HG03139 (cell line): ENCODE results near the gene LHFPL2.
"Not testable (repeated sequence)": the region's sequence is repeated elsewhere in the genome, so short reads cannot be mapped to it uniquely, and the experiment has no call there.

Experiments used
- ATAC-seq: cut with Tn5 transposase; IDR thresholded peaks from one replicate; pipeline ENCODE4 v1.9.1; 2021; ENCODE audit not compliant: unreplicated experiment

Gene LHFPL2

GRCh38 chr5:78621291-78621738 lies 27.3 kb downstream of the LHFPL2 start:
- no peak for ATAC-seq

DNA sequence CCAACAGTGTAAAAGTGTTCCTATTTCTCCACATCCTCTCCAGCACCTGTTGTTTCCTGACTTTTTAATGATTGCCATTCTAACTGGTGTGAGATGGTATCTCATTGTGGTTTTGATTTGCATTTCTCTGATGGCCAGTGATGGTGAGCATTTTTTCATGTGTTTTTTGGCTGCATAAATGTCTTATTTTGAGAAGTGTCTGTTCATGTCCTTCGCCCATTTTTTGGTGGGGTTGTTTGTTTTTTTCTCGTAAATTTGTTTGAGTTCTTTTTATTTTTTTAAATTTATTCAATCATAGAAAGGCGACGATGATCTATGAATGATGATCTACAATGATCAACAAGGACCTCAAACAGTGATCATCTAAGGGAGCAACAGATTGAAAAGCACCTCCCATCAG lies 28.5 kb downstream of the LHFPL2 start:
- not testable (repeated sequence) for ATAC-seq

- no peak for ATAC-seq
These were observed 30.3 kb downstream of the LHFPL2 start for GRCh38 chr5:78618303-78618702.

GRCh38 chr5:78615697-78616096 lies 32.9 kb downstream of the LHFPL2 start:
- ATAC-seq: no peak

DNA sequence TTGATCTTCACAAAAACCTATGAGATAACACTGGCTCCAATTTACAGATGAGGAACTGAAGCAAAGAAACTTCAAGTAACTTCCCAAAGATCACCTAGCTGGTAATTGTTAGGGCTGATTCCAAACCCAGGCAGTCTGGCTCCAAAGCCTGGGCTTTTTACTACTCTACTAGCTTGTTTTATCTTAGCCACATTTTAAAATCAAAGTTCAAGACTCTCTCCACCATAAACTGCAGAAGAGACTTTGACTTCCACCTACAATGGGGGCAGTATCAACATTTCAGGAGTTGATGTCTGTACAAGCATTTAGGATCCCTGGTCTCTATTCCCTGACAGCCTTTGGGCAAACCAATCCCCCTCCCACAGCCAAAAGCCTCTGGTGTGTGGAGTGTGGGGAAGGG lies 33.8 kb downstream of the LHFPL2 start:
- no peak for ATAC-seq

GRCh38 chr5:78613756-78614155 lies 34.8 kb downstream of the LHFPL2 start:
- ATAC-seq: no peak

DNA sequence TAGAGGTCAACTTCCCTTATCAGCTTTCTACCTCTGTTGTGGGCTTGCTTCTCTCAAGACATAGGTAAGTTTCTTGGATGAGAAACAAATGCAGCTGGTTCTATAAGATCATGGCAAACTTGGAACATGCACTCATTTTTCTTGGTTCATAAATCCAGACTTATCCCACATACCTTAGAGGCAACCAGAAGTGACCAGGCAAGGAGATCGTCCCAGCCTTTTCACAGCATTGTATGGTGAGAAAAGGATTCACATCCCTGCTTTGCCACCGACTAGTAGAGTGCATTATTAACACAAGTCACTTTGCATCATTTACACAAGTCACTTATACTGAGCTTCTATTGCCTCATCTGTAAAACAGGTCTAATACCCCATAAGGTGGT lies 35.4 kb downstream of the LHFPL2 start:
- no peak for ATAC-seq

- ATAC-seq: no peak
These were observed 36.1 kb downstream of the LHFPL2 start for GRCh38 chr5:78612227-78613150.

DNA sequence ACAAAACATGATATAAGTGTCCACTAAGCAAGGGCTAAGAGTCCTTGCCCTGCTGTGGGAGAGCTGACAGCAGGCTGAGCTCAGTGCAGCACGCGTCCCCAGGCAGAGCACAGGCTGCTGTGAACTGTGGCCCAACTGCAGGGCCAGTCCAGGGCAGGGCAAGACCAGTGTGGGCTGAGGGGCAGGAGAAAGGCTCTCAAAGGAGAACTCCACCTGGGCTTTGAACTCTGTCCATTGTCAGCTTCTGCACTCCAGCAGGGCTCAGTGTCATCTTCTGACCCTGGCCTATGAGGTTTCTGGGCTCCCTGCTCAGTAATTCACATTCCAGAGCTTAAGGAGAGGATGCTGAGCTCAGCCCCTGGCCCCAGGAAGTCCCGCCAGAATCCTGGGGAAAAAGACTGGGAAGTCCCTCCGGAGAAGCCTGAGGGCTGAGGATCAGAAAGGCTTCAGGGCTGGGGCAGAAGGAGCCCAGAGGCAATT lies 37.4 kb downstream of the LHFPL2 start:
- no peak for ATAC-seq

- ATAC-seq: no peak
These were observed 37.9 kb downstream of the LHFPL2 start for GRCh38 chr5:78610636-78611035.

DNA sequence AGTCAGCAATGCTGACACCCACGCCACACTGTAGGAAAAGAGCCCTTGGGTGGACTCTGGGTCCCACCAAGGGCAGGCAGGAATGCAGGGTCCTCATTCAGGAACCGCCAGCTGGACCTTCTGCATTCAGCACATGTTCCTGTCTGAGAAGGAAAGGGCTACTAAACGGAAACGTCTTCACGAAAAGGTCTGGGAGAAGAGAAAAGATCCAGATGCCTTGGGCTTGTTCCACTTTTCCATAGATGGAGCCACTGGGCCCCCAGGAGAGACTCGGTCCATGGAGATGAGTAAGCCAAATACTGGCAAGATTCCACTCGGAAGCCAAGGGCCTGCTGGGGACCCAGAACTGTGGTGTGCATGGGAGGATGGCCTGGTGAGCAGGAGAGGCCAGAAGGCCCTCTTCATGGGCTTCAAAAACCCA lies 38.4 kb downstream of the LHFPL2 start:
- no peak for ATAC-seq

DNA sequence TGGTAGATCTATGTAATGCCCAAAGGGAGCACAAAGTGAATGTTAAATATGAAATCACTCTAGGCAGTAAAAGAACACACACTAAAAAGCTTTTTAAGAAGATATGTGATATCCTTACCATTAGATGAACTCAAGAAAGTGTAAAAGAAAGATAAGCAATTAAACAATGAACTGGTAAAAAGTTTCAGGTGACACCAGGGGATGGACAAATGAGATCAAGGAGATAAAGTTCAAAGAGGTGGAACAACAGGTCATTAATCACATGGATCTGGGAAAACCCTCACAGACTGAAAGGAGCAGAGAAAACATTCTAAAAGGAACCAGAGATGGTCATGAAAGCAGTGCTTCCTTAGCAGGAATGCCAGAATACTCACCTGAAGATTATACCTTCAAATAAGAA lies 40.7 kb downstream of the LHFPL2 start:
- ATAC-seq: no peak

DNA sequence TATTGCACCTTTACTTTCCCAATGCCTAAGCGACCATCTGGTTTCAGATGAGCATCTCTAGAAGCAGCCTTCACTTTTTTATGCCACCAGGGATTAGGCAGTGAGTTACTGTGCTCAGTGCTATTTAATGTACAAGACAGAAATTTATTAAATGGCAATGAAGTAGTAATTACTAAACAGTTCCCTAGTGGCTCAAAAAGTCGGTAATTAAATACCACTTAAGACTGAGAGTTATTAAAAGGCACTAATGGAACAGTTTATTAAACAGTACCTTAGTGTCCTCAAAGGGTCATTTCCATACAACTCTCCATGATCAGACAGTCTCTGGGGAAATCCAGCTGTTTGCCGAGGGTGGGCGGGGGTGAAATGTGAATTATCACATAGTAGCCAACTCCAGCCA lies 42.3 kb downstream of the LHFPL2 start:
- ATAC-seq: no peak

DNA sequence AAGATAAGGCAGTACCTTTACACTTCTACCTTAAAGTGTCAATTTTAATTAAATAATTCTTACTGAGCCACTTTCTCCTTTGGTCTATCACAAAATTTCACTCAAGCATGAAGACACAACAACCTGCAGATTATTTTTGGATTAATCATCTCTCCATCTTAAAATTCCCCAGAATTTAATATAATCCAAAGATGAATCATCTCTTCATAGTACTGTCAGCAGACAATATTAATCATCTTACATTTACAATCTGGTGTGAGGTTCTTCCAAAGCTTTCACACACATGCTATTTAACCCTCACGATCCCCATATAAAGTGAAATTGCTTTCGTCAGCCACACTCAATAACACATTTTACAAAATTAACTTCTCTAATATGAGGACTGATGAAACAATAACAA lies 43.0 kb downstream of the LHFPL2 start:
- no peak for ATAC-seq

- ATAC-seq: no peak
These were observed 43.8 kb downstream of the LHFPL2 start for GRCh38 chr5:78604689-78605285.

DNA sequence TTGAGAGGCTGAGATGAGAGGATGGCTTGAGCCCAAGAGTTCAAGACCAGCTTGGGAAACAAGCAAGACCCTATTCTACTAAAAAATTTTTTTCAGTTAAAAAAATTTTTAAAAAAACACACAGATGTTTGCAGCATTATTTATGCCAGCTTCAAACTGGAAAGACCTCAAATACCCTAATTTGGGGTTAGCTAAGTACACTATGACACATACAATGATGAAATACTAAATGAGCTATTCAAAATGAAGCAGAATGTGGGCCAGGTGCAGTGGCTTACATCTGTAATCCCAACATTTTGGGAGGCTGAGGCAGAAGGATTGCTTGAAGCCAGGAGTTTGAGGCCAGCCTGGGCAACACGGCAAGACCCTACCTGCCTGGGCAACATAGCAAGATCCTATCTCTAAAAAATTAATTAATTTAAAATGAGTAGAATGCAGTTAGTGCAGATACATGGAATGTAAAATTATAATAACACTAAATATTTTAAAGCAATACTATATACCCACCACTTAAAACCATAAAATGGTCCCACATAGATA lies 44.9 kb downstream of the LHFPL2 start:
- no peak for ATAC-seq

- no peak for ATAC-seq
These were observed 46.2 kb downstream of the LHFPL2 start for GRCh38 chr5:78602400-78602799.

DNA sequence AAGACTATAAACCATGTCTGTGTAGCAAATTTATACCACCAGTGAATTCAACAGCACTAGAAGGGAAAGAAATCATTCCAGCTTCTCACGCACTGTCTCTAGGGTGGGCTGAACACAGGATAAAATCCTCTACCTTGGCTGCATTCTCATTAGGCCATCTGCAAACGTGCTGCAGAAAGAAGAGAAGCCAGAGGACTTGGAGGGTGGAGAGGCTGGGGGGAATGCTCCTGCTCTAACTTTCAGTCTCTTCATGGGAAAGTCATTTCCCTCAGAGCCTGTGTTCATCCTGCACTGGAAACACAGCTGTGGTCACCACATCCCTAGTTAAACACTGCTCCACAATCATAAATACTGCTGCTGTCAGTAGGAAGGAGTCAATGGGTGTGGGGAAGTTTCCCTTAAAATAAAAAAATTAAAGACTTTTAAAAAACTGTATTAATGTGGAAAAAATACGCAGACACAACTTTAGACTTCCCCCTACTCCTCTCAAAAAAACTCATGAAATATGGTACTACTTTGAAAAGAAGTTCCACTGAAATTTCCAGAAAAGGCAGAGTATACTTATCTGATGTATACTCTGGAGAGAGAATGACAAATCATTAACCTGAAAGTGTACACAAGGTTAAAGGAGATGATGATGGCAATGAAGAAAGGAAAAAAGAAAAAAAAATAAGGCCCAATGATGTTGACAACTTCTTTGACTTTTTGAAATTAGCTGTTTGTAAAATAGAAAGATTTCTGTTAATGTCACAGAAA lies 46.8 kb downstream of the LHFPL2 start:
- no peak for ATAC-seq

- ATAC-seq: no peak
These were observed 47.7 kb downstream of the LHFPL2 start for GRCh38 chr5:78600687-78601414.

- ATAC-seq: no peak
These were observed 49.6 kb downstream of the LHFPL2 start for GRCh38 chr5:78598973-78599372.

DNA sequence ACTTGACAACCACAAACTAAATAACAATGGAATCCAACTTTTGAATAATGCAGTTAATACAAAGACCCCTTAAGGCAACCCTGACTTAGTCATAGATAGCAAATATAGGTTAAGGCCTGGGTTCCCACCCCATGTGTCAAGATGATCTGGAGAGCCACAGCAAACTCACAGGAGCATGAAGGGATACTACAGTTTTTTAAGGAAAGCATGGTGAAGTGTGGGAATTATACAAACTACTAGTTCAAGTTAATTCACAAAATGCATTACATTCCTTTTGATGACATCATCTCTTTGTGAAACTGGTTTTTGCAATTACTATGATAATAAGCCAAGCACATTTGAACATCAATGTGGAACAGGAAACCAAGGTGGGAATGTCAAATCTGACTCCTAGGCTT lies 50.6 kb downstream of the LHFPL2 start:
- no peak for ATAC-seq
